Kidney epithelial cell (primary cell): ENCODE data around the gene PADI2. TPM values are rescaled to one million over a fixed set of nuclear protein-coding genes. Genes with fewer than 3 reads are reported as not detected.

ENCODE experiments used
- DNase-seq: peaks from one replicate; pipeline ENCODE4 v3.0.0-alpha.2; 2010; ENCODE audit warnings: low read depth
- H3K27me3 ChIP-seq: 2 replicates; pipeline ENCODE4 v1.6.0; 2011; ENCODE audit warnings: low read length; ENCODE audit not compliant: control insufficient read depth, insufficient read depth
- H3K36me3 ChIP-seq: 2 replicates; pipeline ENCODE4 v1.5.1; 2011; ENCODE audit warnings: low read length; ENCODE audit not compliant: control insufficient read depth, insufficient read depth
- H3K4me3 ChIP-seq: 2 replicates; pipeline ENCODE4 v1.5.1; 2011; ENCODE audit warnings: low read depth, mild to moderate bottlenecking, control low read depth, low read length
- CTCF ChIP-seq: IDR thresholded peaks from 2 replicates; pipeline ENCODE4 v1.5.1; 2011; ENCODE audit warnings: mild to moderate bottlenecking, moderate library complexity, low read length, control low read depth, inconsistent platforms; ENCODE audit not compliant: insufficient read depth, poor library complexity, severe bottlenecking
- total RNA-seq: library from RNA; depleted of rRNA; stranded (reverse); fragments of >200 nt; gene quantifications from 2 replicates; pipeline ENCODE4 v1.2.3, GENCODE V29; 2015

Gene PADI2
- total RNA-seq, 1 donor from 2014 or later = 8.1 TPM

DNA sequence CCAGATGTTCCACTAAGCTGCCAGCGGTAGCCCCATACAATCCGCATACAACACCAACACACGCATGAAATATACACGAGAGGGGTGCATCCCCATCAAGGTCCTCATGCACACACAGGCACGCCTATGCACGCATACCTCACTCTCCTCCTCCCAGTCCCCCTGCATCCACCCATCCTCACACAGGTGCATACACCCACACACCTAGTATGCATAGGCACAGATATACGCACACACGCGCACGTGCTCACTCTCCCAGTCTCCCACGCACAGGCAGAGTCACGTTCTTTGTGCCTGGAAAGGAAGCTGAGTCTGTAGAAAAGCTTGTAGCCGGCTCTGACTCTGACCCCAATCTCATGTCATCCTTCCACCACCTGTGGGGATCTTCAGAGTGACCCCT, 16.9 kb upstream of the PADI2 start:
- H3K36me3 ChIP-seq = no peaks in the 10 kb centered on the region
- TF ChIP-seq CTCF = no peak
- DNase-seq = no peak
- H3K4me3 ChIP-seq = no peak overlapping the region
- H3K27me3 ChIP-seq = no peaks in the 10 kb centered on the region

GRCh38 chr1:17135530-17135929, 16.3 kb upstream of the PADI2 start:
- no peak for TF ChIP-seq CTCF
- H3K36me3 ChIP-seq = no peaks in the 10 kb centered on the region
- DNase-seq = no peak
- H3K4me3 ChIP-seq = no peak overlapping the region
- no peaks in the 10 kb centered on the region for H3K27me3 ChIP-seq

GRCh38 chr1:17134724-17135123, 15.5 kb upstream of the PADI2 start:
- no peak for TF ChIP-seq CTCF
- DNase-seq = no peak
- Histone ChIP-seq H3K27me3 (no peaks in the 10 kb centered on the region), H3K36me3 (no peaks in the 10 kb centered on the region), H3K4me3 (no peak overlapping the region)

GRCh38 chr1:17134034-17134433, 14.8 kb upstream of the PADI2 start:
- TF ChIP-seq CTCF = no peak
- Histone ChIP-seq H3K27me3 (no peaks in the 10 kb centered on the region), H3K36me3 (no peaks in the 10 kb centered on the region), H3K4me3 (no peak overlapping the region)
- no peak for DNase-seq

DNA sequence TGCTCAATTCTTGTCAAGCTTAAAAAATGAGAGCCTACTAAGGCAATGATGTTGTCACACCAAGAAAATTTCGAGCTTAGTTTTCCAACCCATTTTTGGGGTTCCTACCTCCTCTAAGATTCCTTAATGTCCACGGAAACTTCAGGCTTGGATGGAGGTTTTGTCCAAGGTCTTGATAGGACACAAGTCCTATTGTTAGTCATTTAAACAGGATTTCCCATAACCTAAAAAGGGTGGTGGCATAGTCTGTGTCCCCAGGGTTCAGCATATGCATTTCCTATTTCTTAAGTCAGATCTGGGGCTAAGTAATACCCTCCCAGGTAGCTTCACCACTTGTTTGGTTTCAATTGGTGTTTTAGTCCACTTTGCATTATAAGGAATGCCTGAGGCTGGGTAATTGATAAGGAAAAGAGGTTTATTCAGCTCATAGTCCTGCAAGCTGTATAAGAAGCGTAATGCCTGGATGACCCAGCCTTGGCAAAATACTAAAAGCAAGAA, 10.9 kb upstream of the PADI2 start:
- H3K4me3 ChIP-seq = no peak overlapping the region
- H3K36me3 ChIP-seq = no peaks in the 10 kb centered on the region
- no peak for TF ChIP-seq CTCF
- no peaks in the 10 kb centered on the region for H3K27me3 ChIP-seq
- no peak for DNase-seq

DNA sequence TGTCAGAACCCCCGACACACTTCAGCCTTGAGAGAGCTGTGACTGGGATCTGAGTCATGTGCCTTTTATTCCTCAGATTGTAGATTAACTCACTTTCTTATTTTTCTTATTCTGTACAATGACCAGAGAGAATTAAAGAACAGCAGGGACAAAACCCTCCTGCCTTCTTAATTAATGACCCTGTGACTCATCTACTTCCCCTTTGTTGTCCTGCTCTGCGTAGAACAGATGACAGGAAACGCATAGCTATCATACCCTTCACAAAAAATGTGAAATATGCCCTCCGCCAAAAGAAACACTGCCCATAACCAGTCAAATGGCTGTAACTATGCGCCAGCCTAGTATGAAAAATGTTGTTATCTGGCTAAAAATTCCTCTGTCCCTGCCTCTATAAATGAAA, 9.1 kb upstream of the PADI2 start:
- Histone ChIP-seq H3K36me3 (no peaks in the 10 kb centered on the region), H3K4me3 (no peak overlapping the region), H3K27me3 (no peaks in the 10 kb centered on the region)
- no peak for TF ChIP-seq CTCF
- DNase-seq = peak; percentile 98
